CD4-positive, alpha-beta T cell treated with Interleukin-4 for 4 hours (primary cell): Measurements from ENCODE around the gene KLKB1.
"Not testable (repeated sequence)": the region's sequence is repeated elsewhere in the genome, so short reads cannot be mapped to it uniquely, and the experiment has no call there.

Experiments
- DNase-seq: peaks from one replicate; pipeline ENCODE4 v3.0.0-alpha.2; 2020

KLKB1 gene

DNA sequence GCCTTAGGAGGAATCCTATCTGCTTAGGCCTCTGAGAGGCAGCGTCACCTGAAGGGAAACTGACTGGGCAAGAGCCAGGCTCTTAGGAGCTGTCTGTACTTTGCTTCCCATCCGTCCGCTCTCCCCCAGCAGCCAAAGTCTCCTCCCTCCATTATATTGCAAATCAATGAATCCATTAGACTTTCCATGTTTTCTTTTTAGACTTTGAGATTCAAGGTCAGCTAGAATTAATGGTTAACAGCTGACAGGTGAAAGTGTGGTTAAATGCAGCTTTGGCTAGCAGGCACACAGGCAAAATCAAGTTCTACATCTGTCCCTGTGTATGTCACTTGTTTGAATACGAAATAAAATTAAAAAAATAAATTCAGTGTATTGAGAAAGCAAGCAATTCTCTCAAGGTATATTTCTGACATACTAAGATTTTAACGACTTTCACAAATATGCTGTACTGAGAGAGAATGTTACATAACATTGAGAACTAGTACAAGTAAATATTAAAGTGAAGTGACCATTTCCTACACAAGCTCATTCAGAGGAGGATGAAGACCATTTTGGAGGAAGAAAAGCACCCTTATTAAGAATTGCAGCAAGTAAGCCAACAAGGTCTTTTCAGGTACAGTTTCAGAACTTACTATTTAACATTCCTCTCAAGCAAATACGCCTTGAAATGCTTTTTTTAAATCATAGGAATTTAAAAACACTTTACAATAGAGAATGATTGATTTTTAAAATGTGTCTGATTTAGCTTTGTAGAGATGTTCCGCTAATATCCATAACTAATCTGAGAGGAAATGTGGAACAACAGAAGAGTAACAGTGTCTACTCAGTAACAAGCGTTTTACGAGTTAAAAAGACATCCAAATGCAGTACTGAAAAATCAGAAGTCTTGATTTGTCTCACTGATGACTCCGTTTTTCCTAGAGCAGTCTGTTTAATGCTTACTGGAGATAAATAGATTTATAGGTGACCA, 38.7 kb downstream of the KLKB1 start, which contains the start of gene F11:
F11 (plus strand) TSS at position 507 of the 970 bp plus-strand sequence. CDS start 948 bp downstream, outside the sequence.
- DNase-seq = no peak

DNA sequence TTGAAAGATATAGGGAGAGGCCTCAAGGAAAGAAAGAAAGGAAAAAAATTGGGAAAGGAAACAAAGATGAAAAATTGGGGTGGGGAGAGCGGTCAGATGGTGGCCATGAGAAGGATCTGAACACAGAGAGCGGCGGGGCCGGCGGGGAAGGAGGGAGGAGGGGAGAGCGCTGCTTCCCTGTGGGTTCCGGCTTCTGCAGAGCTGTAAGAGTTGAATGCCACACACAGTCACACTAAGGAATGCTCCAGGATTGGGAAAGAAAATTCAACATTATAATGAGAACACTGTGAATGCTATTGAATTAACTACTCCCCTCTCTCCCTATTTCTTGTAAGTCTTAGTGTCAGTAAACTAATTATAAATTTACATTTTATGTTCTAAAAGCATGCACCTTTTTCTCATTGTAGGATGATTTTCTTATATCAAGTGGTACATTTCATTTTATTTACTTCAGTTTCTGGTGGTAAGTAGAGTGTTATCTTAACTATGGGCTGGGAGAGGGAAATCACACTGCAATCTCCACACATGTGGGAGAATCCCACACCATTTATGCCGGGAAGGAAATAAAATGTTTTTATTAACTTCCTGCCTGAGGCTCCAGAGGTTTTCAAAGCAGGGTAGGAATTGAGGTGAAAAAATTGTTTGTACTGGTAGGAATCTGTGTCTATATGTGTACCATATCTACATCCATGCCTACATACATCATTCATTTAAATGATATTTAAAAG, 39.6 kb downstream of the KLKB1 start:
- DNase-seq = no peak

DNA sequence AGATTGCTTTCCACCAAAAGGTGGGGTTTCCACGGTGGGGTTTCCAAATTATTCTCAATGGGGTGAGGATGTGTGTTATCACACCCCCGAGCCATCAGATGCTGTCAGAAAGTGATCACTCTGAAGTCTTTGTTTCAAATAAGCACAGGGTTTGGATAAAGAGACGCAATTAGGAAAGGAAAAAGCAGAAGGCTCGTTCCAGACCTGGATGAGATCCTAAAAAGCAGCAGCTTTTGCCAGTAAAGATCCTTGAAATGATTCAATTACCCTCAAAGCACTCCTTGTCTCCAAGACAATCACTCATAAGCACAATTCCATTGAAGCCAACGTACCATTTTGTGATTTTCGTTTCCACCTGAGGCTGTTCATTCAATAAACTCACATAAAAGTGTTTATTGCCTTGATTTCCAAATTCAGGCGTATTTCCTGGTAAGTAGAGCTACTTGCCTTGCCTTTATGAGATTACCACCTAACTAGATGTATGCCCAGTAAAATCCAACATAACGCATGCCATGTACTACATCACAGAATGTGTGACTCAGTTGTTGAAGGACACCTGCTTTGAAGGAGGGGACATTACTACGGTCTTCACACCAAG, 43.9 kb downstream of the KLKB1 start:
- DNase-seq = no peak

DNA sequence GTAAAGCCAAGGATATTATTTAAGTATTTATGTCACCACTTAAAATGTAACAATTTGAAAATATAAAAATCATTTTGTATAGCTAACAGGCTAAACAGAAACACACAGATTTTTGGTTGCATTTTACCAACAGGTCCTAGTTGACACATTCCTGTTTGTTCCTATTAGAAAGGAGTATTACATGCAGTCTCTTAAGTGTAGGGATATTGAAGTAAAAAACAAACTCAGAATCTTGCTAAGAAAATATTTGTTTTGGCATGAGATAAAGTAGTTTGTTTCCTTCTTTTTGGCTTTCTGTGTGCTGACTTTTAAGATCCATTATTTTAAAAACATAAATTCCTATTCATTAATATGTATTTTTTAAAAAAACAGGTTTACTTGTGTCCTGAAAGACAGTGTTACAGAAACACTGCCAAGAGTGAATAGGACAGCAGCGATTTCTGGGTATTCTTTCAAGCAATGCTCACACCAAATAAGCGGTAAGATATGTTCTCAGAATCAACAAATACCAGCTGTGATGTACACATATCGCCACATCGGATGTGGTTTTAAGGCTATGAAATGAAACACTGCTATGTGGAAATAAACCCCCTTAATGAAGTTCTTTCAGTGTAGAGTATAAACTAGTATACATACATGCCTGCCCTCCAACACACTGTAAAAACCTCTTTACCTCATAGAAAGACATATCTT, 45.5 kb downstream of the KLKB1 start:
- no peak for DNase-seq

DNA sequence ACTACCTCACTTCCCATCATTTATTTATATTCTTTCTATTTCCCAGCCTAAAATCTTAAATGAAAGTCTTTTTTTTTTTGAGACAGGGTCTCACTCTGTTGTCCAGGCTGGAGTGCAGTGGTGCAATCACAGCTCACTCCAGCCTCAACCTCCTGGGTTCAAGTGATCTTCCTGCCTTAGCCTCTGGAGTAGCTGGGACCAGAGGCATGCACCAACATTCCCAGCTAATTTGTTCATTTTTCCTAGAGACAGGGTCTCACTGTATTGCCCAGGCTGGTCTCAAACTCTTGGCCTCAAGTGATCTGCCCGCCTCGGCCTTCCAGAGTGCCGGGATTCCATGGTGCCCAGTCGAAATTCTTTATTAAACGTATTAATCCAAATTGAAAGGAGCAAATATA, 46.1 kb downstream of the KLKB1 start:
- not testable (repeated sequence) for DNase-seq

DNA sequence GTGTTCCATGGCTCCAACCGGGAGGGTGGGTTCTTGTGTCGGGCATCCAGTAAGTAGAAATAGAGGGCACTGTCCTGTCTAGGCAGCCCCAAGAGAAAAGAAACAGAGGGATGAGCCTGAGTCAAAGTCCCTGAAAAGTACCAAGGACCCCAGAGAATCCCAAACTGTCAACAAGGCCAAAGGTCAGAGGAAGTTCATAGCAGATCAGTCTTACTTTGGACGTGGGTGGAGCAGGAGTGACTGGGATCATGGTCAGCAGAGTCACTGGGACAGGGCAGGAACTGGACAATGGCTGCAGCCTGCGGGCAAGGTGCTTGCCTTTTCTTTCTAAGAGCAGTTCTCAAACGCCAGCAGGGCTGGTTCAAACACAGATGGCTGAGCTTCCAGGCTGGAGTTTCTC, 56.0 kb downstream of the KLKB1 start:
- DNase-seq = no peak

DNA sequence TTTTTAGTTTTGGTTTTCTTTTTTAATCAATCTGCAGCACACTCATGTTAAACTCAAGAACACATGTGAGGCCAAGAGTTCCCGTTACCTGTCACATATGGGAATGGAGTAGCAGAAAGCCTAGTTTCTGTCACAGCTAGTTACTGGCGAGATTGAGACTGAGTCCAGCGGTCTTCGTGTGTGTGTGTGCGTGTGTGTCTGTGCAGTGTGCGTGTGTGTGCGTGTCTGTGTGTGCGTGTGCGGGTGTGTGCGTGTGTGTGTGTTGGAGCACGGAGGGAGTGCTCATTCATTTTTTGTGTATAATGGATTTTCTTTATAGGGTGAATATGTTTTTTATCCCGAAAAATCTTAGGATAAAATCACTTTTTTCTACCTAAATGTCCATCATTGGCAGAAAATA, 57.8 kb downstream of the KLKB1 start:
- DNase-seq = no peak

DNA sequence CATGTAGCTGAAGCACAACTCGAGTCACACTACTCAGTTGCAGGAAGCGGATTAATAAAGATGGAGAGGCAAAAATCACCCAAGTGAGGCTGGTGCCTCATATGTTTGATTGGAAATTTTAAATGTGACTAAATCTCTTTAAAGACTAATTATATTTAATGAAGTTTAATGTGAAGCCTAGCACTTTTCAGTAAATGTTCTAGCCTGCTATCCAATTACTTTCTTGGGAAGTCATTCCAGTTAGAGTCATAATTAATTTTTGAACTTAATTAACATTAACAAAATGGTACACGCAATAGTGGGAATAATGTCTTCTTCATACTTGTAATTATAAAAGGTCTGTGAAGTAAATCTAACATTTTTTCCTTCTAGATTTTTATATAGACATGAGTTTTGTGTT, 59.3 kb downstream of the KLKB1 start:
- no peak for DNase-seq

DNA sequence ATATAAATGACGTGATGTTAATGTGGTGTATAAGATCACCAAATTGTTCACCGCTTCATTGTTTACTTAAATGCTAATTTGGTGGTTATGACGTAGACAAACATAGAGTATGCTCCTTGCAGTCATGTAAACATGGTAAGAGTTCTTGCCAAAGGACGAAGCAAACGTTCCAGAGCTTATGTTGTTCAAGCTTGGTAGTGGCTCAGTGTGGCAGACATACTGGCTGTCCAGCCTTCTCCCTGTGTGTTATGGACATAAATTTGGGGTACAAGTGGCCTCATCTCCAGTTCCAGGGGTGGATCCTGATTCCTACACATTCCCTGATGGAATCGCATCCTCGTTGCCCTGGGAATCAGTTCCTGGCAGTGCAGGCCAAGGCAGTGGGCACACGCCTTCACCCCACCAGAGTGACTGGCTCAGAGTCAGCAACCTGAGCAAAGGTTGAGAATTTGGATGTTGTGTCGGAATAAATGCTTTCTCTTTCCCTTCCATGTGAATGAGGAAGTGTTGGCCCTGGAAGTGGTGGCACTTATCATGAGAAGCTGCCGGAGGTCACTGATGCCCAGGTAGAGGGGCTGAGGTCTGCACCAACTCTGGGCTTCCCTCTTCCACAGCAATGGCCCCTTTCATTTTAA, 64.1 kb downstream of the KLKB1 start:
- DNase-seq = no peak

DNA sequence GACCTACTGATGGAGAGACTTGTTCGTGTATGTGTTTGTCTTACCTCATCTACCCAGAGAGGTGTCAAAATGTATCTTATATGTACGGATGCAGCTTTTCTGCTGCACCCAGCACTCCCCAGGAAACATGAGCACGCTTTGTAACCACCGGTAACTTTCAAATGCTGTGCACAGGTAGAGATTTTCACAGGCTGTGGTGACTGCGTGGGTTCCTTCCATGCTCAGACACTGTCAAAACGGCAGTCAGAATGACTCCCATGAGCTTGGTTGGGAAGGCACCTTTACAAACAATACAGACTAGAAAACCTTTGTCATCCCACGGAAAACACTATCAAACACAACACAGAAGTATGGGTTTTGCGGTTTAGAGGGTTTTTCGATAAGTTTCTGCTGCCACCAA, 66.9 kb downstream of the KLKB1 start:
- DNase-seq = no peak

DNA sequence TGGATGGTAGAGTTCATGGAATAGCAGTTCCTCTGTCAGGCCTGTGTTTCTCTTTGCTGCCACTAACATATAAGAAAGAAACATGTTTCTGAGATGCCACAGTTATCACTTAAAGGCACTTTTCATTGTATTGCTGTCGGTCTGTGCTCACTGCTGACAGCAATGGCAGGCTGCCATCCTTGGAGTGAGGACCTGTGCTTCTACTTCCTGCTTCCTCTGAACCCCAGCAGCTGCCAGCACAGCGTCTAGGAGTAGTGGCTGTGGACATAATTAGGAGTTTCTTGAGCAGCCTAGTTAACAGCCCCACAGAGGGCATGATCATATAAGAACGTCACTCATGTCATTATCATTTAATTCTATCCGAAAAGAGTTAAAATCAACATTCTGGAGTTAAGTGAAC, 69.2 kb downstream of the KLKB1 start:
- DNase-seq = no peak

DNA sequence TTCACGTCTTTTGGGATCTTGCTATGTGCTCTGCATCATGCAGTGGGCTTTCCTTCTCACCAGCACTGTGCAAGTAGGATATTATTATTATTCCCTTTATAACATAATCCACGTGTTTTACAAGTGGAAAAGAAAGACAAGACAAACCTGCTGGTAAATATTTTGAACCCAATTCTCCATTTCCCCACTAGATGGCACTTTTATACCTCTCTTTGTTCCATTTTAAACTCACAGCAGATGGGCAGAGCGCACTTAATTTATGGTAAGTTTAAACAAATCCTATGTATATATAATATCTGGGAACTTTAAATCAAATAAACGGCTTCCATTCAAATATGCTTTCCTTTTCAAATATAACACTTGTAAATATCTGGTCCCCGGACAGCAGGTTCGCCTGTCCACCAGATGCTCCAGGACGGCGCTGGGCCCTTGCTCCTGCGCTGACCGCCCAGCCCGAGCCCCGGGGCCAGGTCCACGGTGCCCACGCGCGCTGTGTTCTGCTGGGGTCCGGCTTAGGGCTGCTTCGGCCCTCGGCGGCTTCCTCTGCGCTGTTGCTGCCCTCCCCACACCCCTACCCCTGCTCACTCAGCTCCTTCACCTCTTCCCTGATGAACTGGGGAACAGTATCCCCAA, 69.8 kb downstream of the KLKB1 start:
- DNase-seq = peak; percentile 12

DNA sequence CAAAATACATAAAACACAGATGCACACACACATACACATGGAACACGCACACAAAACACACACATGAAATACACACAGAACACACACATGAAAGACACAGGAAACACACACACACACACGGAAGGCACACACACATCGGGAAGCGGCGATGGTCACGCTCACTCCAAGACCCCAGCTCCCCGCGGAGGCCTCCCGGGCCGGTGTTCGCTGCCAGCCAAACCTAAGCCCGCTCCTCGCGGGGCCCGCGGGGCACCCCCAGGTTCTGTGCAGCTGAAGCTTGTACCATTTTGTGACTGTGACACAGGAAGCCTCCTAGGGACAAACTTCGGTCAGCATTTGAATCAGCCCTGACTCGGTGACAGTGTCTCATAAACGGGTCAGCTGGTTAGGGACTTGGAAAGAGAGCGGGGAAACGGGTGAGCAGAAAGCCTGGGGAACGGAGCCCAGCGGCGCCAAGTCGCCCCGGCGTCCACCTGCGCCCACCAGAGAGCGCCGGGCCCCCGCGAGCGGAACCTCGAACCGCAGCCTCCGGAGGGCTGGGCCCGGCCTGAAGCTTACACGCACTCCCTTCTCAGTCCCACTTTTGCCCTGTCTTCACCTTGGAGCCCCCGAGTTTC, 70.8 kb downstream of the KLKB1 start:
- no peak for DNase-seq

DNA sequence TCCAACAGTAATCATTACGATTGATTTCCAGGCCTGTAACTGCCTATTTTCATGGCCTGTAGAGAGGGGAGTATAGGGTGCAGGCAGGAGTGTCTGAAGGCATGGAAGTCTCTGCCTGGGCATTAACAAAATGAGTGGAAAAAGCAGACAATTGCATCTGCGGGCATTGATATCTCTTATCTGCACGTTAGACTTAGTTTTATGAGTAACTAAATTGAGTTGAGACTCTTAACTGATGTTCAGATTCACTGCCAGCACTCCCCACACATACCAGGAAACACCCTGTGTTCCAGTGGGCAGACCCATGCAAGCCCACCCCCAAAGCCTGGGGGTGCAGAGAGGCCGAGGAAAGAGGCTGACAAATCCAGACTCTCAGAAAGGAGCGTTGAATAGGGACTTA, 72.0 kb downstream of the KLKB1 start:
- no peak for DNase-seq

DNA sequence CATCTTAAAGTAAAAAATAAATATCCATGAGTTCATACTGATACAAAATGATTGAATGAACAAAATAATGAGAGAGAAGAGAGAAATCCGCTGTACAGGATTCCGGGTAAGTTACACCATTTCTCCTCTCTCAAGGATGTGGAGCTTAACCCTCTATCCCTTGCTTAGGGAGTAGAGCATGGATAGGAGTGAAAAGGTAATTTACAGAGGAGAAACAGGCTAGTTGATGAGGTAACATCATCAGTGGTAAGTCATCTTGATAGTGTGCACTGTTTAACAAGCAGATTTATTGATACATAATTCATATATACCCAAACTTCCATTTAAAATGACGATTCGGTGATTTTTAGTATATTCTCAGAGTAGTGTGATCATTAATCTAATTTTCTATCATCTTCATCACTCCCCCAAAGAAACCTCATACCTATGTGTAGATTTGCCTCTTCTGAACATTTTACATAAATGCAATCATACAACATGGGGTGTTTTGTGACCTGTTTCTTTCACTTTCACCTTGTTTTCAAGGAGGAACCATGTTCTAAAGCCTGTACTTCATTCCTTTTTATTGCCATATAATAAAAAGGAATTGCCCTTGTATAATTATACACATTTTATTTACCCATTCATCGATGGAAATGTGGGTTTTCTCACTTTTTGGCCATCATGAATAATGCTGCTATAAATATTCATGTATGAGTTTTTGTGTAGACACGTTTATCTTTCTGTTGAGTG, 73.5 kb downstream of the KLKB1 start:
- DNase-seq = no peak

DNA sequence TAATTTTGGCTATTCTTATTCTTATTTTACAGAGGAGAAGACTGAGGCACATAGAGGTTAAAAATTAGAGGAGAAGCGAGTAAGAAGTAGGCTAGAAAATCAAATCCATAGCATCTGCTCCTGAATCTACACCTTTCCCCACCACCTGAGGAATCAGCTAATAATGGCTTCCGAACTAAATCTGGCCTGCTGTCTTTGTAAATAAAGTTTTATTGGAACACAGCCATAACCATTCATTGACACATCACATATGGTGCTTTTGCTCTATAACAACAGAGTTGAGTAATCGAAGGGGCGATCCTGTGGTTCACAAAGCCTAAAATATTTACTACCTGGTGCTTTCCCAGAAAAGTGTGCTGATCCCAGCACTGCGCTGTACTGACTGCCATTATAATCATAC, 76.9 kb downstream of the KLKB1 start:
- DNase-seq = no peak

DNA sequence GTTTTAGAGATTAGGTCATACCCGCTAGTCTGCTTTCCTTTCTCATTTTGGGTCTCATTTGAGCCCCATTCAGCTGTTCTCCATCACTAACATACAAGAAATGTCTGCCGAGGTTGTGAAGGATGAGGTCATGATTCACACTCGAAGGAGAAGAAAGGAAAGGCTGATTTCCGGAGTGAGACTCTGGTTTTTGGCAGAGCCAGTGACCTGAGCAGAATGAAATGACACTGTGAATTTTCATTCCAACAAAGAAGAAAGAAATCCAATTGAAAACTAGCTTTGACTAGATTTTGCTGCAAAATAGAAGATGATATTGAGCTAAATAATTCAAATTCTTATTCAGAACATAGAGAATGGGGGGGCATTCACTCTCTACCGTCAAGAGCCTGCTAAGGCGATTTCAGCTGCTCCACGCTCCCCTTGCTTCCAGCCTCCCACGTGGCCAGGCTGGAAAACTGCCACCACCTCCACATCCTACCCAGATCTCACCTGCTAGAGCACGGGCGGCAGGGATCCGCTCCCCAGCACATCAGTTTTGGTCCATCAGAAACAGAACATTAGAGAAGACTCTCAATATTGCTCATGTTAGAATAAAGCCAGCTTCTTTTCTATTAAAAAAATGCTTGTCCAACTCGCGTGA, 77.7 kb downstream of the KLKB1 start:
- no peak for DNase-seq

DNA sequence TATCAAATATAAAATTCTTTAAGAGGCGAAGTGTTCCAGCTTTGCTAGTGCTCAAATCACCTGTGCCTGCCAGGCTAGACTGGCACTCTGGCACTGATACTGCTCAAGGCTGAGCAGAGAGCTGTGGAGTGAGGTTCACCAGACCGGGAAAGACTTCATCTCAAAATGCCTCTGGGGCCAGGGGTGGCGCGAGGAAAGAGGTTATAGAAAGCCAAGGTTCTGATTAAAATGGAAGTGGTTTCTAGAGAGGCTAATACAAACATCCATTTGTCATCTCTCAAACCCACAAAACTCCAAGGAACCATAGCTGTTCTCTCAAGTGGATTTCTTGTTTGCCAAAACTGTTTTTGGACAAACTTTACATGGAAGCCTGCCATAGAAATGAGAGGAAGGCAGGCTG, 80.2 kb downstream of the KLKB1 start:
- no peak for DNase-seq

DNA sequence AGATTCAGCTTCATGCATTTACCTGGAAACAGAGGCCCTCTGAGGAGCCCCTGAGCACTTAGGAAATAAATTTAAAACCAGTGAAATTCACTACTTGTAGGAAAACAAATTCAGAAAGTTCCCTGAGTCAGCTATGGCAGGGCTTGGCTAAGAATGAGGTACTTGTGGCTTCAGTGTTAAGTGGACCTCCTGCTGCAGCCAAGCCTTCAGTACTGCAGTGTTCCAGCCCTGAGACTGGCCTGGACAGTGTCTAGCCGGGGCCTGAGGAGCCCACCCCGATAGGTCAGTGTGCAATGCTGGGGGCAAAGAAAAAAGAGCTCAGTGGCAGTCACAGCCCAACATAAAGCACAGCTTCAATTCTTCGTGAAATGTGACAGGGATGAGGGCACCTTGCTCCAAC, 80.6 kb downstream of the KLKB1 start:
- no peak for DNase-seq
